ENCODE results near the gene KIAA0825.

KIAA0825 gene

GRCh38 chr5:94508461-94509148 lies 109.8 kb downstream of the KIAA0825 start:
- DNase-seq (ENCODE audit: low spot score) = peak; percentile 98

DNA sequence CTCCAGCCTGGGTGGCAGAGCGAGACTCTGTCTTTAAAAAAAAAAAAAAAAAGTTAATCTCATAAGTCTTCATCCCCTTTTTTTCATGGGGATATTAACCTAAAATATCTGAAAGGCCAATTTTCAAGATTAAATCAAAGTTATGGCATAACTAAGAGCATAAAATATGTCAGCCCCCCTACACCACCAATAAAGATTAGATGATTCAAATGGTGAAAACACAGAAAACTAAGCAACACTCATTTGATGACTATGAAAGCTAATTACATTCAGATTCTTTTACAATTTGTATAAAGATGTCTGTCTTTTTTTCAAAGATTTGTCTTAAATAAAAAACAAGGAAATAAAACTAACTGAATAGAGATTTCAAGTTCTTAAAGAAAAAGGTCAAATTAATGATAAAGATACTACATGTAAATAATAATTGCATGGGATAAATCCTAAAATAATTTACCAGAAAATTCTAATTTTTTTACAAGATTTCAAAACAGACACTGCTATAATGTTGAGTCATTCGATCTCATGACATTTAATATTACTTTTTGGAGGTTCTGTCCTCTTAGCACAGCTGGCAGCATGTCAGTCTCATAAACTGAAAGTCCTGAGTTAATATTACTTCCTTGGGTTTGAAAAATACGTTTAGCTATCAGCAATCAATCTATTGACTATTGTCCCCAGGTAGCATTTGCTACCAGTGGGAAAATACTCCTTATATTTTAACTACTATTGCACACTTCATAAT lies 112.9 kb downstream of the KIAA0825 start:
- no peak for DNase-seq (ENCODE audit: low spot score)

DNA sequence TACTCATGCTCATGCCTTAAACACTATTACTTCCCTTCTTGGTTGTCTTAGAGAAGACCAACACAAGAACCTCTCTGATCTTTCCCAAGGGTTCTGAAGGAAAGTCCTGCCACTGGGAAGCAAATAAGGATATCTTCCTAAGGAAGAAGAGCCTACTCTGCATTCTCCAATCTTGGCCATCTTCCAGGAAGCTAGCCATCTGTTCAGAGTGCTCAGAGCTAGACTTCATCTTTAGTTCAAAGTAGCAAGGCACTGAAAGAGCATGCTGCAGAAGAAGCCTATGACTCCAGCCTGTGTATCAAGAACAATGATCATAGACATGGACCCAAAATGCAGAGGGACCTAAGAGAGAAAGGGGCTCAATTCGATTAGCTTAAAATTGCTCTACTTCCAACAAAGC lies 114.7 kb downstream of the KIAA0825 start:
- DNase-seq (ENCODE audit: low spot score) = no peak

DNA sequence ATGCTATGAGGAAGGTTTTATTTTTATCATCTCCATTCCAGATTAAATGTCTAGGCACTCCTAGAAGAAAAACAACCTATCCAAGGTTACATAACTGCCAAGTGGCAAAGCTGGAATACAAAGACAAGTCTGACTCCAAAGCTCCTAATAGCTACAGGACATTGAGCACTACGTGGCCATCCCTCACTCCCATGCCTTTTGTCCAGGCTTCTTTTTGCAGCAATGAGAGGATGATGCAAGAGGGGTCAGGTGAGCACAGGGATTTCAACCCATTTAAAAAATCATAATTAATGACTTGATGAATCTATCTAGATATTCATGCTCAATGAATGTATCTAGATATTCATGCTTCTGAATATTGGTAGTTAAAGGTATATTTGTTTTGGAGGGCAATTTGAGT lies 117.0 kb downstream of the KIAA0825 start:
- DNase-seq (ENCODE audit: low spot score) = no peak

GRCh38 chr5:94499806-94500205 lies 118.6 kb downstream of the KIAA0825 start:
- DNase-seq (ENCODE audit: low spot score) = no peak

DNA sequence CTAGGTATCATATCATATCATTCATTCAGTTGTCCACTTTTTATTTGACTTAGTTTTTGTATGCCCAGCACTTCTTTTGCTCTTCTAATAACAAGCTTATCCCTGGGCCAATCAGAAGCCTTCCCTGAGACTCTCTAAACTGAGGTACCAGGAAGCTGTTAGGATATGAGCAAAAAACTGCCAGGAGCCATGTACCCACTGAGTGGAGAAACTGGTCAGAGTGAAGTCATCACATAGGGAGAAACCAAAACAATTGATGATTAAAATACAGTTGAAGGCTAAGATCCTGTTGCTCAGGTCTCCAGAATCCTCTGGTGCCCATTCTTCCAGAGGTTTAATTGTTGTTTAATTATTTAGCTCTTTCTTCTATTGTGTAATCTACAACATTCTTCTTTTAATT lies 120.2 kb downstream of the KIAA0825 start:
- DNase-seq (ENCODE audit: low spot score) = no peak

DNA sequence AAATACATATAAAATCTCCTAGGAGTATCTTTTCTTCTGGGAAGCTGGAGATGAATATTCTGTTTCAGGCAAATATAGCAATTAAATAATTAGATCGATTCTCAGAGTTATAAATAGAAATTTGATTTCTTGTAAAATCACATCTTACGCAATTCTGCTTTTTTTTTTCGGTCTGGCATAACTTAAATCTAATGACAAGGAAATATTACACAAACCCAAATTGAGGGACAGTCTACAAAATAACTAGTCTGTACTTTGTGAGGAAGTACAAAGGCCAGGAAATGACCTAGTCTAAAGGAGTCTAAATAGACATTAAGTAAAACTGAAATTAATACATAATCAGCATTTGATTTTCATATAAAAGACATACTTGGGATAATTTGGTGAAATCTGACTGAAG lies 133.3 kb downstream of the KIAA0825 start:
- no peak for DNase-seq (ENCODE audit: low spot score)

DNA sequence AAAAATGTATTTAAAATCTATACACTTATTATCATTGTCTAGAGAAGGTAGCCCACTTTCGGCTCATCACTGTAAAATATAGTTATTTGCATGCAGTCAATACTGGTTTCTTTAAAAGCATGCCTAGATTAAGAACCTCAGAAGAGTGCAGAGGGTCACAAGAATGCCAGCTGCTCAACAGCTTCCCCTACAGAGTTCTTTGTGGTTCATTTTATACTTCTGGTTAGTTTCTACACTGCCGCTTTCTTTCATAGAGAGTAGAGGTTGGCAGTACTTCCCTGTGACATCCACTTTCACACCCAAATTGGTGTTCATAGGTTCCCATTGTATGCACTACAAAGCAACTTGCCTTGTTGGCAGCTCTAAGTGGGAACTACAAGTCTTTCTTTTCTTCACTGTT lies 137.3 kb downstream of the KIAA0825 start:
- DNase-seq (ENCODE audit: low spot score) = no peak

DNA sequence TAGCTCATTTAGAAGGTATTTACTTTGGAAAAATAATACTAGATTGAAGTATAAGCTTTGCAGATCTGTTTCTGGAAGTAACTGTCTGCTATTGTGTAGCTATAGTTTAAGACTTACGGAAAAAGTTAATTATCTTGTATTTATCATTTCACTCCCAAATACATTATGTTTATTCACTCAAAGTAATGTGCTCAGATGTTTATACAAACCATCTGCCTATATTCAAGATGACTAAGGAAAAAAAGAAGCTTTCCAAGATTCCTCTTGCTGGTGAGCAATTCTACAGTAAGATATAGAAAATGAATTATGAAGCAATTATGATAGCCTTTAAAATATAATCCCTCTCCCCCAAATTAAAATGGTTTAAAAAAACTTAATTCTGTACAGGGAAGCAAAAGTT lies 137.9 kb downstream of the KIAA0825 start:
- no peak for DNase-seq (ENCODE audit: low spot score)

DNA sequence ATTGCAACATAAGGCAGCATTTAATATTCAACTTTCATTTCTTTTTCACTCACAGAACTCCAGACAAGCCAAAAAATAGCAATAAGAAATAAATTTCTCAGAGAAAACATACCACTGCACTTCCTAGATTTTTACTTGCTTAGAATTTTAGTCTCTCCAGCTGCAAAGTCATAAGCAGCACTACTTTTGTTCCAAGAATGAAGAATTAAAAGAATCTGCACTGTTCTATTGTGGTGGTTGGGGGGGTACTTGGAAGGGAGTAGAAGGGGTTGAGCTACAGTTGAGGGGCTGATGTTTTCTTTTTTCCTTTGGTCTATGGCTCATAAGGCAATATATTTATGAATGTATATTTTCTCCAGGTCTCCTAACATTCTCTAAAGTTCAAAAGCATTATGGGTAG lies 144.5 kb downstream of the KIAA0825 start:
- DNase-seq (ENCODE audit: low spot score) = no peak

GRCh38 chr5:94471521-94471920 lies 146.9 kb downstream of the KIAA0825 start:
- peak; percentile 4 for DNase-seq (ENCODE audit: low spot score)

DNA sequence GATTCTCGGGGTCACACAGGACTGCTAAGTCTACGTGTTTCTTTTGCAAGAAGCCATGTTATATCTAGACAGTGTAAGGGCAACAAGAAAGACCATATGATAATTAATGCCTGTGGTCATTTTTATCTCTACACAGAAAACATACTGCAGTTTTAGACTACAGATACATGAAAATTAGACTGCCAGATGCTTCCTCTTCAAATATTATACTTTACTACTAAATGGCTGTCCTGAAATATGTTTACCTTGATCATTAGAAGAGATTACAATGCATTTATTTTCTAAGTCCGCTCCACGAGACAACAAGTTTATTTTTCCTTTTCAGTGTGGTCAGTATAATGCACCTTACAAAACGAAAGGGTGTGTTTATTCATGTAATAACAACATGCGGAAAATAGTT lies 147.6 kb downstream of the KIAA0825 start:
- DNase-seq (ENCODE audit: low spot score) = no peak

DNA sequence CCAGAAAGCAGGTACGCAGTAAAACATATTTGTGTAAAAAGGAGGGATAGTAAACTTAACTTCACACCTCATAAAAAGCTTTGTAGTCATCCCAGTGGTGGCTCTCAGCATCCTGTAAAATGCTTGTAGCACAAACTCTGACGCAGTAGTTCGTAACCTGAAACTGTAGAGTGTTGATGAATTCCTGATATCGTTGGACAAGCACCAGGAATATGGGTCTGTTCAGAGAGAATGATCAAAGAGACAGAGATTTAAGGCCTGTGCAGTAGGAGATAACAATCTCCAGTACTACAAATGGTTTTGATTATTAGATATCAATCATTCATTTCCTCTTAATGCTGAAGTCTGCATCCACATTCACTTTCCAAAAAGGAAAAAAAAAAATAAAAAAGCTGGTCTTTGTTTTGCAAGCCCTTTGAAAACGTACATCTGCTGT lies 148.5 kb downstream of the KIAA0825 start:
- DNase-seq (ENCODE audit: low spot score) = peak; percentile 81

- no peak for DNase-seq (ENCODE audit: low spot score)
Observed at GRCh38 chr5:94467954-94468930, 150.2 kb downstream of the KIAA0825 start.

- DNase-seq (ENCODE audit: low spot score) = no peak
Observed at GRCh38 chr5:94467346-94467953, 151.0 kb downstream of the KIAA0825 start.

DNA sequence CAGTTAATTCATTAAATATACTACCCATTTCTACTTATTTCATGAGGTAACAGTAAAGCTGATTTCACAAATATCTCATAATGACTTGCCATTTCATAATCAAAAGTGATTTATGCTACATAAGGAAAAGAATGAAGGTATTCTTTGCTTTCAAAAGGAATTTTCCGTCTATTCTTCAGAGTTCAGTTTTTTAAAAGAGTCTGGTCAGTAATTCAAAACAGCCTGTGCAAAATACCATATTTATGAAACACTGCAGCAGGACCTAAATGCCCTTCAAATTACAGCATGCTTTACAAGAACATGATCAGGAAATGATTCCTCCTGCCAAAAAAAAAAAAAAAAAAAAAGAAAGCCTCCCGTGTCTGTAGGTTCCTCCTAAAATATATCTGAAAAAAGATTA lies 154.7 kb downstream of the KIAA0825 start:
- no peak for DNase-seq (ENCODE audit: low spot score)

DNA sequence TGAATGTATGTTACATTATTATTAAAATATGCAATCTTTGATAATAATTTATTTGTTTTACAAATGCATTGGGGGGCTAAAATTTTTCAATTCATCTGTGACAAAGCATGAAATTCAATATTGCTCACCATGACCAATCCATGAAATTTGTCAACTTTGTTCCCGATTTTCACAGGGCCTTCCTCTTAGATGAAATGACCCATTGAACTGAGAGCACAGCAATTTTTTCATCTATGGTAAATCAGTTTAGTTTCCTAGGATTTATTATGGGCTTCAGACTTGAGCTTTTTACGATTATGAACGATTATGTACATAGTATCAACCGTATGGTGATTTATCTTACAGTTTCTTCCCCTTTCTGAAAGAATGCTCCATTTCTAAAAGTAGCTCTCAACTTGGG lies 157.3 kb downstream of the KIAA0825 start:
- DNase-seq (ENCODE audit: low spot score) = no peak

DNA sequence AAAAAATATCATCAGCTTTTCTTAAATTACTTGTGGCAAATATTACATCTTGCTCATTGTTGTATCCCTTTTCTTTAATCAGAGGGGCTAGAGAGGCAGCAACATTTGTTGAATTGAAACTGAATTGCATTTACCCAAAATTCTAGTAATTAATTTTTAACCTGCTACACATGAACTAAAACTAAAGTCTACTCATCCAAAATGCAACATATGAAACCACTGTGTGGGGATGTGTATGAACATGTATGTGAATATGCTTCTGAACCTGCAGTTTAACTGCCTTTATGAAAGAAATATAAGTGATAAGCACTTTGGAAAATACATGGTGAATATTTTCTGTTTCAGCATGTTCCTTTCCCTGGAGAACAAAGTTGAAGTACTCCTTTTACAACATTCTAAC lies 158.5 kb downstream of the KIAA0825 start:
- no peak for DNase-seq (ENCODE audit: low spot score)

- DNase-seq (ENCODE audit: low spot score) = no peak
Observed at GRCh38 chr5:94457788-94458187, 160.6 kb downstream of the KIAA0825 start.

DNA sequence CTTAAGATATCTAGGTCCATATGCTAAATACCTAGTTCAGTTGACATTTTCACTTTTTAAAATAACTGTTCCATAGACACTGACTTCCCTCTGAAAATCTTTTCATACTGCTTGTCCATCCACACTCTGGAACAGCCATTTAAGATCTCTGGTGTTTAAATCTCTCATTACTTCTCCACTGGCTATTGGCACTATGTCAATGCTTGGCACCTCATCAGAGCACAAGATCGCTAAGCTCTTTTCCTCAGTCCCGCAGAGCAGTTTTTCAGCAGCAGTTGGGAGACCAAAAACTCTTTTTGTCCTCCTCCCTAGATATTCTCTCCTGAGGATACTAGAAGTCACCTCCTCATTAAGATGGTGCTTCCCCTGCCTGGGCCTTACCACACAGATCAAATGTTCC lies 172.7 kb downstream of the KIAA0825 start:
- no peak for DNase-seq (ENCODE audit: low spot score)

GRCh38 chr5:94442991-94443390 lies 175.4 kb downstream of the KIAA0825 start:
- DNase-seq (ENCODE audit: low spot score) = no peak

DNA sequence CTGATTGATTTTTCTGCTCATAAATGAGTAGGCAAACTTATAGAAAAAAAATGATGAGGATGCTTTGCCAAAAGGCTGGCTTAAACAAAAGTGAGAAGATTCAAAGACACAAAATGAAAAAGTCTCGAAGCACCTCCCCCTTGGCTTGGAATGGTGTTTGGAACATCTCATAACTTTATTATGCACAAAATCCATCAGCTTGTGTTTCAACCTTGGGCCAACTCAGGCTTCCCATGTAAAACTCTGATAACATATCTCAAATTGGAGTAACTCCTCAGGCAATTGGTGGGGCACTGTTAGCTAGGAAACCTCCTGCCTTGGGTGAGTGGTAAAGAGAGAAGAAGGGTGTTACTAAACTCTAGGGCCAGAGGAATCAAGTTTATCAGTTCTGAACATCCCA lies 176.3 kb downstream of the KIAA0825 start:
- DNase-seq (ENCODE audit: low spot score) = no peak
